Activated CD4-positive, alpha-beta memory T cell treated with anti-CD3 and anti-CD28 coated beads, Interleukin-2, amount 10 ng/mL, durations not matched to agents 7 days and 5 days (primary cell): ENCODE results near the gene NLN. TPM values are rescaled to one million over a fixed set of nuclear protein-coding genes. Genes with fewer than 3 reads are reported as not detected.
A peak's percentile ranks its signal among the peaks of the same experiment; 100 is the strongest.

Experiments used
- CTCF ChIA-PET: fragments of 350-600 bp; sonication (Branson Sonifier 250); formaldehyde crosslinking; loops from one replicate; lab custom pipeline; 2021; ENCODE audit warnings: antibody characterized with exemption, inconsistent platforms; lab: Charles Lee
- POLR2A ChIA-PET: fragments of 350-600 bp; sonication (Branson Sonifier 250); formaldehyde crosslinking; loops from one replicate; lab custom pipeline; 2021; ENCODE audit warnings: antibody characterized with exemption; lab: Charles Lee
- DNase-seq: peaks from one replicate; pipeline ENCODE4 v3.0.0-alpha.2; 2020
- H3K27ac Mint-ChIP-seq: one replicate; pipeline ENCODE4 v1.8.0; 2021; ENCODE audit warnings: mild to moderate bottlenecking, mixed read lengths
- H3K27me3 Mint-ChIP-seq: one replicate; pipeline ENCODE4 v1.8.0; 2021; ENCODE audit warnings: mixed read lengths
- H3K36me3 Mint-ChIP-seq: one replicate; pipeline ENCODE4 v1.8.0; 2021; ENCODE audit warnings: low read depth, mixed read lengths
- H3K4me1 Mint-ChIP-seq: one replicate; pipeline ENCODE4 v1.8.0; 2021; ENCODE audit warnings: mixed read lengths
- H3K4me3 Mint-ChIP-seq: one replicate; pipeline ENCODE4 v1.8.0; 2021; ENCODE audit warnings: mild to moderate bottlenecking, mixed read lengths
- H3K9me3 Mint-ChIP-seq: one replicate; pipeline ENCODE4 v1.8.0; 2021; ENCODE audit warnings: mixed read lengths
- total RNA-seq, 2 experiments: library from RNA; stranded (reverse); gene quantifications; one replicate each; pipeline ENCODE4 v1.2.3, GENCODE V29; 2021

The NLN gene
- total RNA-seq, 2 experiments from 2014 or later: 7.6 to 8.0 TPM

GRCh38 chr5:65738305-65738704 lies 16.3 kb downstream of the NLN start:
- H3K27ac Mint-ChIP-seq: no peak overlapping the region
- no peak for DNase-seq
- H3K9me3 Mint-ChIP-seq: peaks cover 2% of the 10 kb centered on the region
- H3K36me3 Mint-ChIP-seq: no peaks in the 10 kb centered on the region
- CTCF ChIA-PET: interaction anchor here (1.0 kb wide), 1 partner anchor 11 kb away, joined by 3 read pairs; no protein-coding TSS in a partner anchor
- no peaks in the 10 kb centered on the region for H3K27me3 Mint-ChIP-seq
- POLR2A ChIA-PET: no interaction called here
- H3K4me1 Mint-ChIP-seq: peaks cover 21% of the 10 kb centered on the region
- H3K4me3 Mint-ChIP-seq: no peak overlapping the region

DNA sequence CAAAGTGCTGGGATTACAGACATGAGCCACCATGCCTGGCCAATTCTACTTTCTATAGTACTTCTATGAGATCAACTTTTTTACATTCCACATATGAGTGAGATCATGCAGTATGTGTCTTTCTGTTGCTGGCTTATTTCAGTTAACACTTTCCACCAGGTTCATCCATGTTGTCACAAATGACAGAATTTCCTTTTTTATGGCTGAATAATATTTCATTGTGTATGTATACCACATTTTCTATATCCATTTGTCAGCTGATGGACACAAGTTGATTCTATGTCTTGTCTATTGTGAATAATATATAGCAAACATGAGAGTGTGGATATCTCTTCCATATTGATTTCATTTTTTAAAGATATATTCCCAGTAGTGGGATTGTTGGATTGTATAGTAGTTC lies 17.2 kb downstream of the NLN start:
- Mint-ChIP-seq H3K4me1 (peaks cover 21% of the 10 kb centered on the region), H3K4me3 (no peak overlapping the region), H3K27me3 (no peaks in the 10 kb centered on the region), H3K9me3 (peaks cover 2% of the 10 kb centered on the region), H3K27ac (no peak overlapping the region), H3K36me3 (no peaks in the 10 kb centered on the region)
- no peak for DNase-seq
- CTCF ChIA-PET: no interaction called here
- POLR2A ChIA-PET: no interaction called here

DNA sequence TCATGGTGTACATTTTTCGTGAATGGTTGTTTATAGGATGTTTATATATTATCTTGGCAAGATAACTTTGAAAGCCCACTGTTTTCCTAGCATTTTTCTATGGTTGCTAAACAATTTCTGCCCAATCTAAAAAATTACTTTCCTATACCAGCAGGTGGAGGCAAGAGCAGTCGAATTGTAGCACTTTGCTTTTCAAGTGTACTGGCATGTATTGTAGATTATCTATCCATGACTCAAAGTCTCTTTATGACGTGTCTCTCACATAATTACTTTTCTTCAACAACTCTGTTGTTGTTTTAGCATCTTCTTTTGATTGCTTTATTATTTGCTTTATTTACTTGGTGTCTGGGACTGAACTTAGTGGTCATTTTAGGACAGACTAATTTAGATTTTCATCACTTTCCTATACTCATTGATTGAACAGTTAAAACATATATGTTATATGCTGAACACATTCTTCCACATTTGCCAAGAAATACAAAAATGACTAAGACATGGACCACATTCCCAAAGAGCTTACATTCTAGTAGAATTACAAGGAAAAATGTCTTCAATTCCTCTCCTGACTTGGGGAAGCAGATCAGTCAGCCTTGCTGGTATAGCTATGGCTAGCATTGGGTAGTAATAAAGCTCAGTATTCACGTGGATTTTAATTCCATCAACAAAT lies 20.7 kb downstream of the NLN start:
- Mint-ChIP-seq H3K36me3 (no peaks in the 10 kb centered on the region), H3K4me1 (peaks cover 11% of the 10 kb centered on the region), H3K9me3 (peaks cover 2% of the 10 kb centered on the region), H3K4me3 (no peak overlapping the region), H3K27ac (no peak overlapping the region), H3K27me3 (no peaks in the 10 kb centered on the region)
- peak; percentile 35 for DNase-seq
- ChIA-PET CTCF (interaction anchor here (0.7 to 1.6 kb wide), 3 partner anchors 19 to 564 kb away, joined by 3 to 4 read pairs (median 3); partner anchors contain the start of gene ERBIN), POLR2A (interaction anchor here (1.4 kb wide), 1 partner anchor 182 kb away, joined by 4 read pairs; no protein-coding TSS in a partner anchor)

DNA sequence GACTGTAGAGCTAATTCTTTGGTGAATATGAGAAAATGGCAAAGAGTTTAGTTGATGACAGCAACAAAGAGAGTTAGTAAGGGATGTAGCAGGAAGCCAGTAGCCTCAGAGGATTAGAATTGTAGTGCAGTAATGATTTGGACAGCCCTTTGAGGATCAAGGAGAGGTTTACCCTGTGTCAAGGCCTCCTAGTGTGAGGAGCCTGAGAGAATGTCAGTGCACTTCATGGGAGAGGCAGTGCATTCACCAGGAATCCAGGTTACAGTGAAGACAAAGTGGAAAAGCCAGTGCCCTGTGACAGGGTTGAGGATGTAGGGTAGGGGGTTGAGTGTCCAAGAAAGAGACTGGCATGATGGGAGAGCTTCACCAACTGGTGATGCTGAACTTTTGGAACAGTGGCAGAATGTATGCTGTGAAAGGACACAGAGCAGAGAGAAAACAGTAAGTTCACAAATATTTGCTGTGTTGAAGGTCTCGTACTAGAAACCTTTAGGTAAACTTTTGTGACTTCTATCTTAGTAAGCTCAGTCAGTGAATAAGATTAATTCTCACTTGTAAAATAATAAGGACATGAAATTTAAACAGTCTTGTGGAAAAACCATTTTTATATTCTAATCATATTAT lies 27.3 kb downstream of the NLN start:
- no peak for DNase-seq
- Mint-ChIP-seq H3K4me3 (no peak overlapping the region), H3K9me3 (no peaks in the 10 kb centered on the region), H3K4me1 (no peaks in the 10 kb centered on the region), H3K27me3 (no peaks in the 10 kb centered on the region), H3K36me3 (no peaks in the 10 kb centered on the region), H3K27ac (no peak overlapping the region)
- ChIA-PET POLR2A (no interaction called here), CTCF (no interaction called here)

GRCh38 chr5:65749956-65750355 lies 28.0 kb downstream of the NLN start:
- H3K4me3 Mint-ChIP-seq: no peak overlapping the region
- no peak overlapping the region for H3K27ac Mint-ChIP-seq
- no peaks in the 10 kb centered on the region for H3K27me3 Mint-ChIP-seq
- no peaks in the 10 kb centered on the region for H3K36me3 Mint-ChIP-seq
- no peak for DNase-seq
- H3K4me1 Mint-ChIP-seq: no peaks in the 10 kb centered on the region
- POLR2A ChIA-PET: no interaction called here
- H3K9me3 Mint-ChIP-seq: no peaks in the 10 kb centered on the region
- CTCF ChIA-PET: no interaction called here

- CTCF ChIA-PET: interaction anchor here (0.6 kb wide), 1 partner anchor 401 kb away, joined by 3 read pairs; no protein-coding TSS in a partner anchor
- no peaks in the 10 kb centered on the region for H3K27me3 Mint-ChIP-seq
- no peaks in the 10 kb centered on the region for H3K9me3 Mint-ChIP-seq
- H3K4me1 Mint-ChIP-seq: no peaks in the 10 kb centered on the region
- H3K36me3 Mint-ChIP-seq: no peaks in the 10 kb centered on the region
- no peak overlapping the region for H3K27ac Mint-ChIP-seq
- POLR2A ChIA-PET: no interaction called here
- no peak overlapping the region for H3K4me3 Mint-ChIP-seq
- no peak for DNase-seq
These were observed 28.9 kb downstream of the NLN start for GRCh38 chr5:65750938-65751337.

DNA sequence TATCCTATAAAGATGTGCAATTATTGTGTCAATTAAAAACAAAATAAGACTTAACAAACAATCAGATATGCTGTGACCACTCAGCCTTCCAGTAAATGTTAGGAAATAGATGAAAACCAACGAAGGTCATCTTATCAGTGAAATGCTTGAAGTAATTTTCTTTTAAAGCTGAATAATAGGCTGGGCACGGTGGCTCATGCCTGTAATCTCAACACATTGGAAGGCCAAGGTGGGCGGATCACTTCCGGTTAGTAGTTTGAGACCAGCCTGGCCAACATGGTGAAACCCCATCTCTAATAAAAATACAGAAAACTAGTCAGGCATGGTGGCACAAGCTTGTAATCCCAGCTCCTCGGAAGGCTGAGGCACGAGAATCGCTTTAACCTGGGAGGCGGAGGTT lies 31.2 kb downstream of the NLN start:
- CTCF ChIA-PET: no interaction called here
- Mint-ChIP-seq H3K4me3 (no peak overlapping the region), H3K4me1 (no peaks in the 10 kb centered on the region), H3K36me3 (no peaks in the 10 kb centered on the region), H3K27me3 (no peaks in the 10 kb centered on the region), H3K27ac (no peak overlapping the region), H3K9me3 (no peaks in the 10 kb centered on the region)
- POLR2A ChIA-PET: no interaction called here
- no peak for DNase-seq

DNA sequence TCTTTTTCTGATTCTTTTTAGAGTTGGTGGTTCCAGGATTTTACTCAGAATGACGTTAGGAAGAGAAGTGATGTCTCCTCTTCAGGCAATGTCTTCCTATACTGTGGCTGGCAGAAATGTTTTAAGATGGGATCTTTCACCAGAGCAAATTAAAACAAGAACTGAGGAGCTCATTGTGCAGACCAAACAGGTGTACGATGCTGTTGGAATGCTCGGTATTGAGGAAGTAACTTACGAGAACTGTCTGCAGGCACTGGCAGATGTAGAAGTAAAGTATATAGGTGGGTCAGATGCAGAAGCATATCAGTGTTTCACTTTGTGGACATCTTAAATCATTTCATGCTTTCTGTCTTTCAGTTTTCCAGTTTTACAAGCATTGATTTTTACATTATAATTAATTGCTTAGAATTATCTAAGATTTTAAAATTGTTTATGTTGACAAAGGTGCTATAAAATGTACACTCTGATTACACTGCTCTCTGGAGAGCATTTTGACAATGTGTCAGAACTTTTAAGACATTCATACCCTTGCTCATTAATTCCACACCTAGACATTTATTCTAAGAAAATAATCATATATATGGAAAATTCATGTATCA lies 36.6 kb downstream of the NLN start:
- no peak for DNase-seq
- Mint-ChIP-seq H3K27me3 (no peaks in the 10 kb centered on the region), H3K4me1 (peaks cover 9% of the 10 kb centered on the region), H3K36me3 (no peaks in the 10 kb centered on the region), H3K4me3 (no peak overlapping the region), H3K9me3 (no peaks in the 10 kb centered on the region), H3K27ac (no peak overlapping the region)
- POLR2A ChIA-PET: no interaction called here
- CTCF ChIA-PET: no interaction called here

DNA sequence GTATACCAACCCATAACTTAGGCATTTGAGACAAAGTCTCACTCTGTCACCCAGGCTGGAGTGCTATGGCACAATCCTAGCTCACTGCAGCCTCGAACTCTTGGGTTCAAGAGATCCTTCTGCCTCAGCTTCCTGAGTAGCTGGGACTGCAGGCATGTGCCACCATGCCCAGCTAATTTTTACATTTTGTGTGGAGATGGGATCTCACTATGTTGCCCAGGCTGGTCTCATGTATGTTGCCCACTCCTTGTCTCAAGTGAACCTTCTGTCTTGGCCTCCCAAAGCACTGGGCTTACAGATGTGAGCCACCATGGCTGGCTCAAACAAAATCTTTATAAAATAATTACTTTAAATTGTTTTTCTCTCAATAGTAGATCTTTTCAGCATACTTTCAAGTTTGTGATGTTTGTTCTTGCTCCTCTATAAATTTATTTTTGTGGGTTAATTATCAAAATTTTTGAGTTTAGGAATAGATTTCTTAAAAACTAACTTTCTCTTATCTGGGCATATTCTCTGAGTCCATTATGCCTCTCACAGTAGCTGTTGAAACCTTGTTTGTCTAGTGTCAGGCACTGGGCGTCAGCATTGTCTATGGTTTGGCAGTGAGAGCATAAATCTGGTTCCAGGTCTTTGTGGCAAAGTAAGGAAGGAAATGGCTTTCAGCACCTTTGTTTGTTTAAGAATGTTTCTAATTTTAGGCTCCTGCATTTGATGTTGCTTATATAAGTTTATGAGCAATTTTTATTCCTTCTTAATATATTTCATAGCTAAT lies 38.7 kb downstream of the NLN start:
- POLR2A ChIA-PET: interaction anchor here (1.0 to 1.2 kb wide), 2 partner anchors 165 to 168 kb away, joined by 3 read pairs; no protein-coding TSS in a partner anchor
- DNase-seq: peak; percentile 72
- peaks cover 9% of the 10 kb centered on the region for H3K4me1 Mint-ChIP-seq
- H3K4me3 Mint-ChIP-seq: no peak overlapping the region
- no peaks in the 10 kb centered on the region for H3K27me3 Mint-ChIP-seq
- no peaks in the 10 kb centered on the region for H3K36me3 Mint-ChIP-seq
- CTCF ChIA-PET: interaction anchor here (0.9 to 2.7 kb wide), 13 partner anchors 9 to 546 kb away, joined by 3 to 14 read pairs (median 4); partner anchors contain the start of gene SREK1
- H3K27ac Mint-ChIP-seq: no peak overlapping the region
- H3K9me3 Mint-ChIP-seq: no peaks in the 10 kb centered on the region

- Mint-ChIP-seq H3K4me1 (peaks cover 11% of the 10 kb centered on the region), H3K27ac (no peak overlapping the region), H3K4me3 (no peak overlapping the region), H3K9me3 (peaks cover 6% of the 10 kb centered on the region), H3K36me3 (peaks cover 9% of the 10 kb centered on the region), H3K27me3 (no peaks in the 10 kb centered on the region)
- no peak for DNase-seq
- CTCF ChIA-PET: interaction anchor here (1.3 to 2.7 kb wide), 2 partner anchors 20 to 544 kb away, joined by 4 to 14 read pairs; no protein-coding TSS in a partner anchor
- POLR2A ChIA-PET: no interaction called here
These were observed 40.2 kb downstream of the NLN start for GRCh38 chr5:65762234-65762633.

DNA sequence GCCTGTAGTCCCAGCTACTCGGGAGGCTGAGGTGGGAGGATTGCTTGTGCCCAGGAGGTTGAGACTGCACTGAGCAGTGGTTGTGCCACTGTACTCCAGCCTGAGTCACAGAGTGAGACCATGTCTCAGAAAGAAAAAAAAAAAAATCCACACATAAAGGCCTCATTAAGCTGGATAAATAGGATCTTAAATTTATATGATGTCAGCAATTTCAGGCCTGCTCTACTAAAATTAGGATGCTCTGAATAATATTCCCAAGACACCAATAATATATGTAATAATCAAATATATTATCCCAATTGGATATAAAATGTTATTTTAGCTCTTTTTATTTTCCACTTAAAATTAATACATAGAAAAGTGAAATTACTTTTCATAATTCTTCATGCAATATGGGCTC lies 43.6 kb downstream of the NLN start:
- peaks cover 9% of the 10 kb centered on the region for H3K36me3 Mint-ChIP-seq
- no peak overlapping the region for H3K4me3 Mint-ChIP-seq
- POLR2A ChIA-PET: interaction anchor here (1.7 kb wide), 1 partner anchor 379 kb away, joined by 3 read pairs; the partner anchor contains the start of gene SREK1
- H3K9me3 Mint-ChIP-seq: peaks cover 9% of the 10 kb centered on the region
- H3K27ac Mint-ChIP-seq: no peak overlapping the region
- no peak for DNase-seq
- no peaks in the 10 kb centered on the region for H3K27me3 Mint-ChIP-seq
- peaks cover 6% of the 10 kb centered on the region for H3K4me1 Mint-ChIP-seq
- CTCF ChIA-PET: no interaction called here

DNA sequence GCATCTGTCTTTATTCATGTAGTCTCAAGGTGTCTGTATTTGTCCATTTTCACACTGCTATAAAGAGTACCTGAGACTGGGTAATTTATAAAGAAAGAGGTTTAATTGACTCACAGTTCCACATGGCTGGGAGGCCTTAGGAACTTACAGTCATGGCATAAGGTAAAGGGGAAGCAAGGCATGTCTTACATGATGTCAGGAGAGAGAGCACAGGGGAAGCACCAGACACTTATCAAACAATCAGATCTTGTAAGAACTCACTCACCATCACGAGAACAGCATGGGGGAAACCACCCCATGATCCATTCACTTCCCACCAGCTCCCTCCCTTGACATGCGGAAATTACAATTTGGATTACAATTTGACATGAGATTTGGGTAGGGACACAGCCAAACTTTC lies 44.2 kb downstream of the NLN start:
- ChIA-PET CTCF (no interaction called here), POLR2A (no interaction called here)
- Mint-ChIP-seq H3K4me3 (no peak overlapping the region), H3K27ac (no peak overlapping the region), H3K4me1 (peaks cover 3% of the 10 kb centered on the region), H3K36me3 (peaks cover 9% of the 10 kb centered on the region), H3K9me3 (peaks cover 9% of the 10 kb centered on the region), H3K27me3 (no peaks in the 10 kb centered on the region)
- DNase-seq: no peak

DNA sequence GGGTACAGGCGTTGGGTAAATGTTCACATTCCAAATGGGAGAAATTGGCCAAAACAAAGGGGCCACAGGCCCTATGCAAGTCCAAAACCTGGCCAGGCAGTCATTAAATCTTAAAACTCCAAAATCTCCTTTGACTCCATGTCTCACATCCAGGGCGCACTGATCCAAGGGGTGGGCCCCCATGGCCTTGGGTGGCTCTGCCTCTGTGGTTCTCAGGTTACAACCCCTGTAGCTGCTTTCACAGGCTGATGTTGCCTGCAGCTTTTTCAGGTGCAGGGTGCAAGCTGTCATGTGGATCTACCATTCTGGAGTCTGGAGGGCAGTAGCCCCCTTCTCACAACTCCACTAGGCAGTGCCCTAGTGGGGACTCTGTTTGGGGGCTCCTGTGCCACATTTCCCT lies 44.8 kb downstream of the NLN start:
- peaks cover 9% of the 10 kb centered on the region for H3K36me3 Mint-ChIP-seq
- no peak overlapping the region for H3K4me3 Mint-ChIP-seq
- H3K9me3 Mint-ChIP-seq: peaks cover 9% of the 10 kb centered on the region
- ChIA-PET CTCF (no interaction called here), POLR2A (no interaction called here)
- peaks cover 1% of the 10 kb centered on the region for H3K4me1 Mint-ChIP-seq
- DNase-seq: no peak
- H3K27ac Mint-ChIP-seq: no peak overlapping the region
- H3K27me3 Mint-ChIP-seq: no peaks in the 10 kb centered on the region
